Lower leg skin (tissue), 3 donors: ENCODE results near the gene CGREF1.

Experiments used
- CTCF ChIP-seq, 3 donors: fragments of 450-650 bp; IDR thresholded peaks; one replicate each; pipeline ENCODE4 v1.5.1; 2016; ENCODE audit warnings: antibody characterized with exemption in 3 of 3, mild to moderate bottlenecking in 3 of 3, moderate library complexity in 2 of 3
- POLR2A ChIP-seq, 2 donors: fragments of 450-650 bp; IDR thresholded peaks; one replicate each; pipeline ENCODE4 v1.6.1; 2016 to 2017; ENCODE audit warnings: antibody characterized with exemption in 2 of 2, mild to moderate bottlenecking in 1 of 2, moderate library complexity in 1 of 2

GRCh38 chr2:27073782-27074181 is 45.1 kb downstream of the CGREF1 start:
- TF ChIP-seq CTCF (IDR thresholded peaks at IDR 0.05) (no peak), POLR2A (IDR thresholded peaks at IDR 0.05) (no peak)
